Muscle layer of duodenum (tissue), 2 donors: ENCODE results near the gene IFNL1.
"Not testable (repeated sequence)": the region's sequence is repeated elsewhere in the genome, so short reads cannot be mapped to it uniquely, and the experiment has no call there.

Experiments used
- H3K27ac ChIP-seq: one replicate; pipeline ENCODE4 v1.7.0; 2013; ENCODE audit warnings: mild to moderate bottlenecking, low read length
- H3K27me3 ChIP-seq: one replicate; pipeline ENCODE4 v1.7.0; 2013; ENCODE audit warnings: low read depth, mild to moderate bottlenecking, control low read depth, low read length
- H3K36me3 ChIP-seq, 2 donors: one replicate each; pipeline ENCODE4 v1.7.0; 2013; ENCODE audit warnings: low read length in 2 of 2, control low read depth in 1 of 2, mild to moderate bottlenecking in 1 of 2; ENCODE audit not compliant: insufficient read depth in 2 of 2, control insufficient read depth in 1 of 2
- H3K4me1 ChIP-seq, 2 donors: one replicate each; pipeline ENCODE4 v1.7.0; 2013; ENCODE audit warnings: low read length in 2 of 2, mild to moderate bottlenecking in 2 of 2, control low read depth in 1 of 2, moderate library complexity in 1 of 2; ENCODE audit not compliant: insufficient read depth in 2 of 2, control insufficient read depth in 1 of 2
- H3K4me3 ChIP-seq, 2 donors: one replicate each; pipeline ENCODE4 v1.7.0; 2013; ENCODE audit warnings: low read length in 2 of 2, low read depth in 1 of 2, mild to moderate bottlenecking in 1 of 2
- H3K9me3 ChIP-seq, 2 donors: one replicate each; pipeline ENCODE4 v1.7.0; 2013; ENCODE audit warnings: low read length in 2 of 2, control low read depth in 1 of 2, mild to moderate bottlenecking in 1 of 2; ENCODE audit not compliant: control insufficient read depth in 1 of 2
- donor health status: healthy.

Gene IFNL1

GRCh38 chr19:39324242-39324842 lies 28.1 kb downstream of the IFNL1 start:
- Histone ChIP-seq H3K27ac (no peak overlapping the region), H3K9me3 (no peaks in the 10 kb centered on the region), H3K4me3 (no peak overlapping the region), H3K4me1 (peaks cover 0 to 14% of the 10 kb centered on the region in 2 donors), H3K36me3 (no peaks in the 10 kb centered on the region), H3K27me3 (no peaks in the 10 kb centered on the region)

- no peaks in the 10 kb centered on the region for H3K9me3 ChIP-seq
These were observed 29.8 kb downstream of the IFNL1 start for GRCh38 chr19:39325778-39326665.

GRCh38 chr19:39327363-39328045 lies 31.3 kb downstream of the IFNL1 start:
- H3K4me1 ChIP-seq: peaks cover 0 to 5% of the 10 kb centered on the region in 2 donors
- no peaks in the 10 kb centered on the region for H3K27me3 ChIP-seq
- no peaks in the 10 kb centered on the region for H3K9me3 ChIP-seq
- H3K4me3 ChIP-seq: no peak overlapping the region
- H3K36me3 ChIP-seq: no peaks in the 10 kb centered on the region
- no peak overlapping the region for H3K27ac ChIP-seq

More at GRCh38 chr19:39325778-39326665, 29.8 kb downstream of the IFNL1 start:
- H3K4me3 ChIP-seq: no peak overlapping the region
- H3K4me1 ChIP-seq: peaks cover 0 to 5% of the 10 kb centered on the region in 2 donors
- H3K27me3 ChIP-seq: no peaks in the 10 kb centered on the region
- H3K27ac ChIP-seq: no peak overlapping the region
- no peaks in the 10 kb centered on the region for H3K36me3 ChIP-seq

- peaks cover 0 to 5% of the 10 kb centered on the region in 2 donors for H3K4me1 ChIP-seq
- no peaks in the 10 kb centered on the region for H3K27me3 ChIP-seq
- H3K9me3 ChIP-seq: no peaks in the 10 kb centered on the region
- H3K4me3 ChIP-seq: no peak overlapping the region
- no peaks in the 10 kb centered on the region for H3K36me3 ChIP-seq
- H3K27ac ChIP-seq: no peak overlapping the region
These were observed 32.0 kb downstream of the IFNL1 start for GRCh38 chr19:39328046-39328705.

- H3K36me3 ChIP-seq: no peaks in the 10 kb centered on the region
- no peaks in the 10 kb centered on the region for H3K27me3 ChIP-seq
- peaks cover 0 to 5% of the 10 kb centered on the region in 2 donors for H3K4me1 ChIP-seq
- H3K27ac ChIP-seq: no peak overlapping the region
- H3K4me3 ChIP-seq: no peak overlapping the region
- no peaks in the 10 kb centered on the region for H3K9me3 ChIP-seq
These were observed 33.7 kb downstream of the IFNL1 start for GRCh38 chr19:39329948-39330347.

GRCh38 chr19:39332293-39332692 lies 36.1 kb downstream of the IFNL1 start:
- no peak overlapping the region for H3K27ac ChIP-seq
- no peak overlapping the region for H3K4me3 ChIP-seq
- H3K4me1 ChIP-seq: peaks cover 0 to 5% of the 10 kb centered on the region in 2 donors
- H3K27me3 ChIP-seq: no peaks in the 10 kb centered on the region
- H3K36me3 ChIP-seq: no peaks in the 10 kb centered on the region
- H3K9me3 ChIP-seq: no peaks in the 10 kb centered on the region

DNA sequence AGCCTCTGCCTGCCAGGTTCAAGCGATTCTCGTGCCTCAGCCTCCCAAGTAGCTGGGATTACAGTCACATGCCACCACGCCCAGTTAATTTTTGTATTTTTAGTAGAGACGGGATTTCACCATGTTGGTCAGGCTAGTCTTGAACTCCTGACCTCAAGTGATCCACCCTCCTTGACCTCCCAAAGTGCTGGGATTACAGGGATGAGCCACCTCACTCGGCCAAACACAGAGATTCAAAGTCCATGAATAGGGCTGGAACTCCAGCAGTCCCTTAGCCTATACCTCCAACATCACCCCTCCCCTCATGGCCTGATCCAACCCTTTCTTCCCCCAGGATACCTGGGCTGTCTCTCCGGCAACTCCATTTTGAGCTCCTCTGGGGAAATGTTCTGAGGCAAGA lies 36.5 kb downstream of the IFNL1 start:
- not testable (repeated sequence) for H3K27me3 ChIP-seq, H3K4me1 ChIP-seq, H3K27ac ChIP-seq, H3K36me3 ChIP-seq, H3K9me3 ChIP-seq, H3K4me3 ChIP-seq

- Histone ChIP-seq H3K4me1 (no peaks in the 10 kb centered on the region), H3K27me3 (no peaks in the 10 kb centered on the region), H3K4me3 (no peak overlapping the region), H3K9me3 (no peaks in the 10 kb centered on the region), H3K27ac (no peak overlapping the region), H3K36me3 (no peaks in the 10 kb centered on the region)
These were observed 37.3 kb downstream of the IFNL1 start for GRCh38 chr19:39333507-39333906.

DNA sequence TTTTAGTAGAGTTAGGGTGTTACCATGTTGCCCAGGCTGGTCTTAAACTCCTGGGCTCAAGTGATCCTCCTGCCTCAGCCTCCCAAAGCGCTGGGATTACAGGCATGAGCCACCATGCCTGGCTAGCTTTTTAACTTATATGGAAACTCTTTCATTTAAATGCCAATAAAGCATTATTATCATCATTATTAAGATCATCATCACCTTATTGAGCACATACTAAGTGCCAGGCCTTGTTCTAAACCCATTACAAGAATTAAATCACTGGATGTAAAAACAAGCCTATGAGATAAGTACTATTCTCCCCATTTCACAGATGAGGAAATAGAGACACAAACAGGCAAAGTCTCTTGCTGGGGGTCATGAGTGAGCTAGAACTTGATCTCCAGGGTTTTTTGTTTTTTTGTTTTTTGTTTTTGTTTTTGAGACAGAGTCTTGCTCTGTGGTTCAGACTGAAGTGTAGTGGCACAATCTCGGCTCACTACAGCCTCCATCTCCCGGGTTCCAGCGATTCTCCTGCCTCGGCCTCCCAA lies 38.3 kb downstream of the IFNL1 start:
- no peaks in the 10 kb centered on the region for H3K36me3 ChIP-seq
- no peak overlapping the region for H3K27ac ChIP-seq
- no peaks in the 10 kb centered on the region for H3K4me1 ChIP-seq
- H3K9me3 ChIP-seq: no peaks in the 10 kb centered on the region
- H3K4me3 ChIP-seq: peak overlapping the region in 1 of 2 donors; percentile 36
- H3K27me3 ChIP-seq: no peaks in the 10 kb centered on the region

- Histone ChIP-seq H3K27ac (peak overlapping the region; percentile 82), H3K4me1 (no peaks in the 10 kb centered on the region), H3K4me3 (peak overlapping the region; percentile 36 to 68)
These were observed 39.0 kb downstream of the IFNL1 start for GRCh38 chr19:39335168-39335548.

DNA sequence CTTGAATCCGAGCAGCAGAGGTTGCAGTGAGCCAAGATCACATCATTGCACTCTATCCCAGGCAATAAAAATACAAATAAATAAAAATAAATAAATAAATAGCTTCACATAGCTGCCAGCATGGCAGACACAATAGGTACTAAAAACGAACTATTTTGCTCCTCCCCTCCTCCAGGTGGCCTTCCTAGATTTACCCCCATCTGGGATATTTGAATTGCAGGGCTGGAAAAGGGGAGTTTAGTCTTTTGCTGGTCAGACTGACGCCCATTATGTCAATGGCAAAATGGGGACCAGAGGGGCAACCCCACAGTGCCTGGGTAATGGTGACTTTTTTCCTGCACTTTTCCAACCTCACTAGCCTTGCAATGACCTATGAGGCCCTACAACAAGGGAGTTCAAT lies 40.3 kb downstream of the IFNL1 start:
- no peak overlapping the region for H3K4me3 ChIP-seq

More at GRCh38 chr19:39335168-39335548, 39.0 kb downstream of the IFNL1 start:
- H3K9me3 ChIP-seq: no peaks in the 10 kb centered on the region
- no peaks in the 10 kb centered on the region for H3K27me3 ChIP-seq
- H3K36me3 ChIP-seq: no peaks in the 10 kb centered on the region

More for the DNA sequence above, 40.3 kb downstream of the IFNL1 start:
- Histone ChIP-seq H3K27ac (no peak overlapping the region), H3K9me3 (no peaks in the 10 kb centered on the region), H3K36me3 (no peaks in the 10 kb centered on the region), H3K4me1 (peaks cover 6 to 9% of the 10 kb centered on the region in 2 donors), H3K27me3 (no peaks in the 10 kb centered on the region)
